Uterus (tissue), 4 donors: Measurements from ENCODE around the gene DPP6. TPM values are rescaled to one million over a fixed set of nuclear protein-coding genes. Genes with fewer than 3 reads are reported as not detected.

Source experiments
- DNase-seq, 2 donors: peaks; one replicate each; pipeline ENCODE4 v3.0.0-alpha.2; 2019 to 2020
- H3K27ac ChIP-seq, 2 donors: fragments of 200-600 bp; sonication (generic); 1 replicate in 1 of 2; 2 replicates in 1 of 2; pipeline ENCODE4 v1.5.1; 2016 to 2018
- H3K27me3 ChIP-seq, 2 donors: fragments of 200-600 bp; sonication (generic); one replicate each; pipeline ENCODE4 v1.5.1; 2018 to 2019; ENCODE audit warnings: control low read depth in 1 of 2
- H3K36me3 ChIP-seq, 2 donors: fragments of 200-600 bp; sonication (generic); one replicate each; pipeline ENCODE4 v1.5.1; 2019; ENCODE audit warnings: control low read depth in 1 of 2
- H3K4me1 ChIP-seq, 2 donors: fragments of 200-600 bp; sonication (generic); one replicate each; pipeline ENCODE4 v1.5.1; 2018 to 2019; ENCODE audit warnings: control low read depth in 1 of 2
- H3K4me3 ChIP-seq, 2 donors: fragments of 200-600 bp; sonication (generic); 1 replicate in 1 of 2; 2 replicates in 1 of 2; pipeline ENCODE4 v1.5.1; 2018 to 2019; ENCODE audit warnings: mild to moderate bottlenecking in 1 of 2
- H3K9me3 ChIP-seq, 2 donors: fragments of 200-600 bp; sonication (generic); one replicate each; pipeline ENCODE4 v1.5.1; 2019; ENCODE audit warnings: control low read depth in 1 of 2
- POLR2A ChIP-seq, 2 donors: fragments of 450-650 bp; IDR thresholded peaks; one replicate each; pipeline ENCODE4 v1.6.1; 2016; ENCODE audit warnings: antibody characterized with exemption in 2 of 2, mild to moderate bottlenecking in 1 of 2, moderate library complexity in 1 of 2
- intact Hi-C: fragments of 100-400 bp; cut with DNase I; formaldehyde crosslinking; loops from one replicate; pipeline ENCODE4 v1.15.1; 2023; ENCODE audit warnings: low total_unique reads
- total RNA-seq, 4 donors: library from RNA; depleted of rRNA in 3 of 4; stranded (reverse); fragments of >200 nt in 3 of 4; gene quantifications; one replicate each; pipeline versions ENCODE4 v1.1.0 to v1.2.4, GENCODE V29; 2014 to 2023
- TF ChIP-seq, protein P1 (sequence below), 4 experiments: fragments of 200-600 bp in 2 of 4; fragments of 450-650 bp in 2 of 4; sonication (generic) in 2 of 4; IDR thresholded peaks; one replicate each; pipeline ENCODE4 v1.5.1; 2016 to 2019; ENCODE audit warnings: antibody characterized with exemption in 4 of 4, mild to moderate bottlenecking in 2 of 4, moderate library complexity in 1 of 4
- donor health status: DM: yes; HTN: yes; CAD: no.

The DPP6 gene
- total RNA-seq, 4 donors from 2014 or later = 4.1 to 107 (median 42.7) TPM

- Histone ChIP-seq H3K27me3 (no peaks in the 10 kb centered on the region), H3K4me3 (no peak overlapping the region), H3K27ac (no peak overlapping the region), H3K4me1 (no peaks in the 10 kb centered on the region), H3K36me3 (no peaks in the 10 kb centered on the region), H3K9me3 (no peaks in the 10 kb centered on the region)
- DNase-seq = no peak
- intact Hi-C loops = no loop called here
- no peak for TF ChIP-seq POLR2A (IDR thresholded peaks at IDR 0.05)
- TF ChIP-seq, protein P1, sequence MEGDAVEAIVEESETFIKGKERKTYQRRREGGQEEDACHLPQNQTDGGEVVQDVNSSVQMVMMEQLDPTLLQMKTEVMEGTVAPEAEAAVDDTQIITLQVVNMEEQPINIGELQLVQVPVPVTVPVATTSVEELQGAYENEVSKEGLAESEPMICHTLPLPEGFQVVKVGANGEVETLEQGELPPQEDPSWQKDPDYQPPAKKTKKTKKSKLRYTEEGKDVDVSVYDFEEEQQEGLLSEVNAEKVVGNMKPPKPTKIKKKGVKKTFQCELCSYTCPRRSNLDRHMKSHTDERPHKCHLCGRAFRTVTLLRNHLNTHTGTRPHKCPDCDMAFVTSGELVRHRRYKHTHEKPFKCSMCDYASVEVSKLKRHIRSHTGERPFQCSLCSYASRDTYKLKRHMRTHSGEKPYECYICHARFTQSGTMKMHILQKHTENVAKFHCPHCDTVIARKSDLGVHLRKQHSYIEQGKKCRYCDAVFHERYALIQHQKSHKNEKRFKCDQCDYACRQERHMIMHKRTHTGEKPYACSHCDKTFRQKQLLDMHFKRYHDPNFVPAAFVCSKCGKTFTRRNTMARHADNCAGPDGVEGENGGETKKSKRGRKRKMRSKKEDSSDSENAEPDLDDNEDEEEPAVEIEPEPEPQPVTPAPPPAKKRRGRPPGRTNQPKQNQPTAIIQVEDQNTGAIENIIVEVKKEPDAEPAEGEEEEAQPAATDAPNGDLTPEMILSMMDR (IDR thresholded peaks at IDR 0.05) = no peak
Measured at GRCh38 chr7:154842591-154842990, 790.4 kb downstream of the DPP6 start.

DNA sequence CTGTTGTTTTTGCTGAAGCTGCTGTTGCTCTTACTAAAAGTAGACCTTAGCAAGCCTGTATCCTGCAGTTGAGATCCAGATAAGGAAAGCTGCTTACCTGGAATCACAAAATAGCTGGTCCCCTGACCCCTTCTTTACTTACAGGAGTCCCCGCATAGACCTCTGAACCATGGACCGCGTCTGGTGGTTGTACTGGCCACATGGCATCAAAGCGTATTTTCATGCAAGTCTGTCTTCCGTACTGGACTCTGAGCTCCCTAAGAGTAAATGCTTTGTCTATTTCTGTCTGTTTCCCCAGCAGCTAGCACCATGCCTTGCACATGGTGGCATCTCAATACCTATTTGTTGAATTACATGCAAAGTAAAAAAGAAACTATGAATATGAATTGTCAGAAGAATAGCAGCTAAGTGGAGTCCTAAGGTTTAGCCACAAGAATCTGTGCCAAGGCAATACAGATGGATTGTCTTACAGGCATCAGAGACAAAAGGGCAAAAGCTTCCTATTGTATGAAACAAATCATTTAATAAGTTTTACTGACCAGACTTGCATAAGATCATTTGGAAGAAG lies 791.6 kb downstream of the DPP6 start:
- intact Hi-C loops = no loop called here
- no peaks in the 10 kb centered on the region for H3K36me3 ChIP-seq
- H3K4me3 ChIP-seq = no peak overlapping the region
- no peak overlapping the region for H3K27ac ChIP-seq
- no peak for TF ChIP-seq POLR2A (IDR thresholded peaks at IDR 0.05)
- TF ChIP-seq, protein P1 (IDR thresholded peaks at IDR 0.05) = no peak
- H3K4me1 ChIP-seq = no peaks in the 10 kb centered on the region
- H3K27me3 ChIP-seq = no peaks in the 10 kb centered on the region
- H3K9me3 ChIP-seq = no peaks in the 10 kb centered on the region
- no peak for DNase-seq

DNA sequence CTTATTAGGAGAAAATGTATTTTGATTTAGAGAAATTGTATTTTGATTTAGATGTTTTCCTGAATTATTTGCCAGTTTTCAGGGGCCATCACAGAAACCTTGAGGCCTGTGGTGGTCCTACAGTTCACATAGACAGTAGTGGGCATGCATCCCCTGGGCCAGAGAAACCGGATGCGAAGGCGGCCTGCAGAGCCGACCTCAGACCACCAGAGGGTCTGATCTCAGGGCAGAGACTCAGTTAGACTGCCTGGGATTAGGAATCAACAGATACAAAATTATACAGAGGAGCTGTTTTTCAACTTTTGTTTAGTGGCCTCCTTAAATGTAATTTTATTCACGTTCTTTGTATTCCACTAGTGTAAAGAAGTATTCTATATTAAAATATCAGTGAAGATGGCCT lies 792.3 kb downstream of the DPP6 start:
- Histone ChIP-seq H3K4me1 (no peaks in the 10 kb centered on the region), H3K36me3 (no peaks in the 10 kb centered on the region), H3K9me3 (no peaks in the 10 kb centered on the region), H3K27me3 (no peaks in the 10 kb centered on the region), H3K27ac (no peak overlapping the region), H3K4me3 (no peak overlapping the region)
- no peak for DNase-seq
- TF ChIP-seq, protein P1 (IDR thresholded peaks at IDR 0.05) = no peak
- TF ChIP-seq POLR2A (IDR thresholded peaks at IDR 0.05) = no peak
- intact Hi-C loops = no loop called here

GRCh38 chr7:154844955-154845354 lies 792.8 kb downstream of the DPP6 start:
- intact Hi-C loops = no loop called here
- Histone ChIP-seq H3K27me3 (no peaks in the 10 kb centered on the region), H3K4me3 (no peak overlapping the region)

DNA sequence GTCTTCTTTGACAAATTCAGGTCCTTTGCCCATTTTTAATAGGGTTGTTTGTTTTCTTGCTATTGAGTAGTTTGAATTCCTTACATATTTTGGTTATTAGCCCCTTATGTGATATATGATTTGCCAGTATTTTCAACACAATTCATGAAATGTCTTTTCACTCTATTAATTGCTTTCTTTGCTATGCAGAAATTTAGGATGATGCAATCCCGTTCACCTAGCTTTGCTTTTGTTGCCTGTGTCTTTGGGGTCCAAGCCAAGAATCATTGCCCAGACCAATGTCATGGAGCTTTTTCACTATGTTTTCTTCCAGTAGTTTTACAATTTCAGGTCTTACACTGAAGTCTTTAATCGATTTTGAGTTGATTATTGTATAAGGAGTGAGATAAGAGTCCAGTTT lies 796.3 kb downstream of the DPP6 start:
- Histone ChIP-seq H3K36me3 (no peaks in the 10 kb centered on the region), H3K27ac (no peak overlapping the region), H3K27me3 (no peaks in the 10 kb centered on the region), H3K9me3 (no peaks in the 10 kb centered on the region), H3K4me1 (no peaks in the 10 kb centered on the region), H3K4me3 (no peak overlapping the region)
- no peak for TF ChIP-seq POLR2A (IDR thresholded peaks at IDR 0.05)
- no peak for DNase-seq
- intact Hi-C loops = no loop called here

More at GRCh38 chr7:154844955-154845354, 792.8 kb downstream of the DPP6 start:
- TF ChIP-seq, protein P1 (IDR thresholded peaks at IDR 0.05) = no peak
- TF ChIP-seq POLR2A (IDR thresholded peaks at IDR 0.05) = no peak
- no peaks in the 10 kb centered on the region for H3K36me3 ChIP-seq
- DNase-seq = no peak
- no peaks in the 10 kb centered on the region for H3K9me3 ChIP-seq
- H3K4me1 ChIP-seq = no peaks in the 10 kb centered on the region
- H3K27ac ChIP-seq = no peak overlapping the region

DNA sequence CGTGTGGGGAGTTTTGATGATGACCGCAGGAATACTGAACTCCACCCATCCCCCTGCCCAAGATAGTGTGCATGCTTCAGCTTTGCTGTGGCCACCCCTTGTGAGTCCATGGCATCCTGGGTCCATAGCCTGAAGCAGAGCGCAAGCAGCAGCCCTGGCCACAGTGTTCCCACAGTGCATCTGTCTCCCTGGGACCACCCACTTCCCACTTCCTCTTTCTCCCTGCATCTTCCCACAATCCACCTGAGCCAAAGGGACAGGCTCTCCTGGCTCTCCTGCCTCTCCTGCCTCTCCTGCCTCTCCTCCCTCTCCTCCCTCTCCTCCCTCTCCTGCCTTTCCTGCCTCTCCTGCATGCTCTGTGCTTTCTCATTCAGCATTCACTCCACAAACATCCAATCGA lies 800.0 kb downstream of the DPP6 start:
- Histone ChIP-seq H3K9me3 (no peaks in the 10 kb centered on the region), H3K36me3 (no peaks in the 10 kb centered on the region), H3K4me3 (no peak overlapping the region), H3K27me3 (no peaks in the 10 kb centered on the region), H3K4me1 (no peaks in the 10 kb centered on the region), H3K27ac (no peak overlapping the region)
- DNase-seq = no peak
- intact Hi-C loops = no loop called here
- TF ChIP-seq, protein P1 (IDR thresholded peaks at IDR 0.05) = no peak
- no peak for TF ChIP-seq POLR2A (IDR thresholded peaks at IDR 0.05)
